Measurements from ENCODE around the gene DNAJC18. TPM values are rescaled to one million over a fixed set of nuclear protein-coding genes. Genes with fewer than 3 reads are reported as not detected.

The DNAJC18 gene
- total and polyA plus RNA-seq, 2 experiments from 2014 or later, result 13.4 to 18.9 TPM

DNA sequence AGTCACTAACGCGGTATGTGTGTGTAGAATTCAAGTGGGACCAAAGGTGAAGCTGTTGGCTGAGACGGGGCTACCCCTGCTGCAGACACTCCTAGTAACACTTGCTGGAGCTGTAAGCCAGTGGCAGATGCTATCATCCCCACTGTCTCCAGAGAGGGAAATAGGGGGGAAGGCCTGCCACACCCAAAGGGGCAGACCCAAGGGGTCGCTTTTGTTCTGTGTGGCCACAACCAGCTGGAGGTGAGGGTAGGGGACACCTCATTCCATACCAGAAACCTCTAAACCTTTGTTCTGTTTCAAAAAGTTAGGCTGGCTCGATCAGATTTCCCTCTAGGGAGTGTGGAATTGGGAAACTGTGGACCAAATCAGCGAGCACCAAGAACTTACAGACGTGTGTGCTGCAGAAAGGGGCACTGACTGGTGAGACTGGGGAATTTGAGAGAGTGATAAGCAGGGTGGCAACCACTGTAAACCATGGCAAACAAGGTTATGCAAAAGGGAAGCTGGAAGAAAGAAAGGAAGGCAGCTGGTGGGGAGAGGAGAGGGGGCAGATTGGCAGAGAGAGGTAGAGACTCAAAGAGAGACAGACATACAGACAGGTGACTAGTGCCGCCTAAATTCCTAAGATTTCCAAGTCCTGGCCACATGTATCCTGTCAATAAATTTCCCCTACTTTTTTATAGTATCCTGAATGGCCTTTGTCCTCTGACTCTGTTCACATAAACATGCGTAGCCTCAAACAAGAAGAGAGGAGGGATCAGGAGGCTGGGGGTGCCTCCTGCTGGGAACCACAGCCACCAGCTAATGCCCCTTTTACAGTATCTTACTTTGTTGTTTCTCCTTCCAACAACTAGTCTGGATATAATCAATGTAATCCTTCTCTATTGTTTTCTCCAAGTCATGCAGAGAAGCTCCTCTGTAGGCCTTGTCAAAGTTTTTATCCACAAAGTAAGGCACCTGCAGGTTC, 19.8 kb downstream of the DNAJC18 start:
- H4K20me1 ChIP-seq (replicated peaks; ENCODE audit: insufficient read depth), result no peaks in the 10 kb centered on the region
- no peaks in the 10 kb centered on the region for H3K79me2 ChIP-seq (replicated peaks; ENCODE audit: insufficient read depth)
- H2AFZ ChIP-seq, result no peak overlapping the region
- H3K27ac ChIP-seq (ENCODE audit: low read depth), result no peak overlapping the region
- H3F3A ChIP-seq (replicated peaks; ENCODE audit: low read depth), result peaks cover 3% of the 10 kb centered on the region; the same call in 1 of the 2 replicates
- peaks cover 2% of the 10 kb centered on the region for H3K27me3 Mint-ChIP-seq (ENCODE audit: insufficient read depth, low read depth, poor library complexity)
- no peaks in the 10 kb centered on the region for H3K27me3 ChIP-seq (ENCODE audit: insufficient read depth)
- ATAC-seq (peak; percentile 39), DNase-seq (ENCODE audit: low spot score) (no peak)
- no peaks in the 10 kb centered on the region for H3K9me3 Mint-ChIP-seq
- H3K36me3 ChIP-seq (ENCODE audit: insufficient read depth), result peaks cover 4% of the 10 kb centered on the region; the same call in 1 of the 2 replicates
- no peak overlapping the region for H3K4me3 ChIP-seq
- H3K4me1 Mint-ChIP-seq, result peaks cover 15% of the 10 kb centered on the region
- H3K27ac Mint-ChIP-seq, result no peak overlapping the region
- peaks cover 32% of the 10 kb centered on the region; the same call in 2 of the 3 replicates for H3K36me3 Mint-ChIP-seq (ENCODE audit: low read depth)
- H3K4me1 ChIP-seq (ENCODE audit: insufficient read depth), result no peaks in the 10 kb centered on the region
- no peak overlapping the region for H3K4me3 Mint-ChIP-seq
- H3K4me2 ChIP-seq, result no peak overlapping the region
- TF ChIP-seq, protein P1, sequence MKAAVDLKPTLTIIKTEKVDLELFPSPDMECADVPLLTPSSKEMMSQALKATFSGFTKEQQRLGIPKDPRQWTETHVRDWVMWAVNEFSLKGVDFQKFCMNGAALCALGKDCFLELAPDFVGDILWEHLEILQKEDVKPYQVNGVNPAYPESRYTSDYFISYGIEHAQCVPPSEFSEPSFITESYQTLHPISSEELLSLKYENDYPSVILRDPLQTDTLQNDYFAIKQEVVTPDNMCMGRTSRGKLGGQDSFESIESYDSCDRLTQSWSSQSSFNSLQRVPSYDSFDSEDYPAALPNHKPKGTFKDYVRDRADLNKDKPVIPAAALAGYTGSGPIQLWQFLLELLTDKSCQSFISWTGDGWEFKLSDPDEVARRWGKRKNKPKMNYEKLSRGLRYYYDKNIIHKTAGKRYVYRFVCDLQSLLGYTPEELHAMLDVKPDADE (IDR thresholded peaks at IDR 0.05), result no peak
- TF ChIP-seq JUNB (IDR thresholded peaks at IDR 0.05; ENCODE audit: unreplicated experiment) (no peak), CREB1 (CRISPR knock-in tag; IDR thresholded peaks at IDR 0.05; ENCODE audit: low read depth) (no peak), STAT1 (IDR thresholded peaks at IDR 0.05; ENCODE audit: unreplicated experiment) (no peak), ZNF331 (CRISPR knock-in tag; IDR thresholded peaks at IDR 0.05; ENCODE audit: low read depth) (no peak), EZH2 (IDR thresholded peaks at IDR 0.05; ENCODE audit: low read depth, unreplicated experiment) (no peak), NANOG (IDR thresholded peaks at IDR 0.05; ENCODE audit: borderline replicate concordance) (no peak), EZH2phosphoT487 (IDR thresholded peaks at IDR 0.05; ENCODE audit: unreplicated experiment) (no peak), ZNF114 (CRISPR knock-in tag; IDR thresholded peaks at IDR 0.05) (no peak), POLR2AphosphoS5 (IDR thresholded peaks at IDR 0.05; ENCODE audit: low read depth) (no peak)
- TF ChIP-seq, protein P2, sequence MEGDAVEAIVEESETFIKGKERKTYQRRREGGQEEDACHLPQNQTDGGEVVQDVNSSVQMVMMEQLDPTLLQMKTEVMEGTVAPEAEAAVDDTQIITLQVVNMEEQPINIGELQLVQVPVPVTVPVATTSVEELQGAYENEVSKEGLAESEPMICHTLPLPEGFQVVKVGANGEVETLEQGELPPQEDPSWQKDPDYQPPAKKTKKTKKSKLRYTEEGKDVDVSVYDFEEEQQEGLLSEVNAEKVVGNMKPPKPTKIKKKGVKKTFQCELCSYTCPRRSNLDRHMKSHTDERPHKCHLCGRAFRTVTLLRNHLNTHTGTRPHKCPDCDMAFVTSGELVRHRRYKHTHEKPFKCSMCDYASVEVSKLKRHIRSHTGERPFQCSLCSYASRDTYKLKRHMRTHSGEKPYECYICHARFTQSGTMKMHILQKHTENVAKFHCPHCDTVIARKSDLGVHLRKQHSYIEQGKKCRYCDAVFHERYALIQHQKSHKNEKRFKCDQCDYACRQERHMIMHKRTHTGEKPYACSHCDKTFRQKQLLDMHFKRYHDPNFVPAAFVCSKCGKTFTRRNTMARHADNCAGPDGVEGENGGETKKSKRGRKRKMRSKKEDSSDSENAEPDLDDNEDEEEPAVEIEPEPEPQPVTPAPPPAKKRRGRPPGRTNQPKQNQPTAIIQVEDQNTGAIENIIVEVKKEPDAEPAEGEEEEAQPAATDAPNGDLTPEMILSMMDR (conservative IDR thresholded peaks at IDR 0.05; ENCODE audit: low read depth in 2 of 2), result no peak; a peak in 1 of 4 replicates
- TF ChIP-seq, protein P3, sequence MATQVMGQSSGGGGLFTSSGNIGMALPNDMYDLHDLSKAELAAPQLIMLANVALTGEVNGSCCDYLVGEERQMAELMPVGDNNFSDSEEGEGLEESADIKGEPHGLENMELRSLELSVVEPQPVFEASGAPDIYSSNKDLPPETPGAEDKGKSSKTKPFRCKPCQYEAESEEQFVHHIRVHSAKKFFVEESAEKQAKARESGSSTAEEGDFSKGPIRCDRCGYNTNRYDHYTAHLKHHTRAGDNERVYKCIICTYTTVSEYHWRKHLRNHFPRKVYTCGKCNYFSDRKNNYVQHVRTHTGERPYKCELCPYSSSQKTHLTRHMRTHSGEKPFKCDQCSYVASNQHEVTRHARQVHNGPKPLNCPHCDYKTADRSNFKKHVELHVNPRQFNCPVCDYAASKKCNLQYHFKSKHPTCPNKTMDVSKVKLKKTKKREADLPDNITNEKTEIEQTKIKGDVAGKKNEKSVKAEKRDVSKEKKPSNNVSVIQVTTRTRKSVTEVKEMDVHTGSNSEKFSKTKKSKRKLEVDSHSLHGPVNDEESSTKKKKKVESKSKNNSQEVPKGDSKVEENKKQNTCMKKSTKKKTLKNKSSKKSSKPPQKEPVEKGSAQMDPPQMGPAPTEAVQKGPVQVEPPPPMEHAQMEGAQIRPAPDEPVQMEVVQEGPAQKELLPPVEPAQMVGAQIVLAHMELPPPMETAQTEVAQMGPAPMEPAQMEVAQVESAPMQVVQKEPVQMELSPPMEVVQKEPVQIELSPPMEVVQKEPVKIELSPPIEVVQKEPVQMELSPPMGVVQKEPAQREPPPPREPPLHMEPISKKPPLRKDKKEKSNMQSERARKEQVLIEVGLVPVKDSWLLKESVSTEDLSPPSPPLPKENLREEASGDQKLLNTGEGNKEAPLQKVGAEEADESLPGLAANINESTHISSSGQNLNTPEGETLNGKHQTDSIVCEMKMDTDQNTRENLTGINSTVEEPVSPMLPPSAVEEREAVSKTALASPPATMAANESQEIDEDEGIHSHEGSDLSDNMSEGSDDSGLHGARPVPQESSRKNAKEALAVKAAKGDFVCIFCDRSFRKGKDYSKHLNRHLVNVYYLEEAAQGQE (IDR thresholded peaks at IDR 0.05; ENCODE audit: unreplicated experiment), result no peak
- TF ChIP-seq, protein P4, sequence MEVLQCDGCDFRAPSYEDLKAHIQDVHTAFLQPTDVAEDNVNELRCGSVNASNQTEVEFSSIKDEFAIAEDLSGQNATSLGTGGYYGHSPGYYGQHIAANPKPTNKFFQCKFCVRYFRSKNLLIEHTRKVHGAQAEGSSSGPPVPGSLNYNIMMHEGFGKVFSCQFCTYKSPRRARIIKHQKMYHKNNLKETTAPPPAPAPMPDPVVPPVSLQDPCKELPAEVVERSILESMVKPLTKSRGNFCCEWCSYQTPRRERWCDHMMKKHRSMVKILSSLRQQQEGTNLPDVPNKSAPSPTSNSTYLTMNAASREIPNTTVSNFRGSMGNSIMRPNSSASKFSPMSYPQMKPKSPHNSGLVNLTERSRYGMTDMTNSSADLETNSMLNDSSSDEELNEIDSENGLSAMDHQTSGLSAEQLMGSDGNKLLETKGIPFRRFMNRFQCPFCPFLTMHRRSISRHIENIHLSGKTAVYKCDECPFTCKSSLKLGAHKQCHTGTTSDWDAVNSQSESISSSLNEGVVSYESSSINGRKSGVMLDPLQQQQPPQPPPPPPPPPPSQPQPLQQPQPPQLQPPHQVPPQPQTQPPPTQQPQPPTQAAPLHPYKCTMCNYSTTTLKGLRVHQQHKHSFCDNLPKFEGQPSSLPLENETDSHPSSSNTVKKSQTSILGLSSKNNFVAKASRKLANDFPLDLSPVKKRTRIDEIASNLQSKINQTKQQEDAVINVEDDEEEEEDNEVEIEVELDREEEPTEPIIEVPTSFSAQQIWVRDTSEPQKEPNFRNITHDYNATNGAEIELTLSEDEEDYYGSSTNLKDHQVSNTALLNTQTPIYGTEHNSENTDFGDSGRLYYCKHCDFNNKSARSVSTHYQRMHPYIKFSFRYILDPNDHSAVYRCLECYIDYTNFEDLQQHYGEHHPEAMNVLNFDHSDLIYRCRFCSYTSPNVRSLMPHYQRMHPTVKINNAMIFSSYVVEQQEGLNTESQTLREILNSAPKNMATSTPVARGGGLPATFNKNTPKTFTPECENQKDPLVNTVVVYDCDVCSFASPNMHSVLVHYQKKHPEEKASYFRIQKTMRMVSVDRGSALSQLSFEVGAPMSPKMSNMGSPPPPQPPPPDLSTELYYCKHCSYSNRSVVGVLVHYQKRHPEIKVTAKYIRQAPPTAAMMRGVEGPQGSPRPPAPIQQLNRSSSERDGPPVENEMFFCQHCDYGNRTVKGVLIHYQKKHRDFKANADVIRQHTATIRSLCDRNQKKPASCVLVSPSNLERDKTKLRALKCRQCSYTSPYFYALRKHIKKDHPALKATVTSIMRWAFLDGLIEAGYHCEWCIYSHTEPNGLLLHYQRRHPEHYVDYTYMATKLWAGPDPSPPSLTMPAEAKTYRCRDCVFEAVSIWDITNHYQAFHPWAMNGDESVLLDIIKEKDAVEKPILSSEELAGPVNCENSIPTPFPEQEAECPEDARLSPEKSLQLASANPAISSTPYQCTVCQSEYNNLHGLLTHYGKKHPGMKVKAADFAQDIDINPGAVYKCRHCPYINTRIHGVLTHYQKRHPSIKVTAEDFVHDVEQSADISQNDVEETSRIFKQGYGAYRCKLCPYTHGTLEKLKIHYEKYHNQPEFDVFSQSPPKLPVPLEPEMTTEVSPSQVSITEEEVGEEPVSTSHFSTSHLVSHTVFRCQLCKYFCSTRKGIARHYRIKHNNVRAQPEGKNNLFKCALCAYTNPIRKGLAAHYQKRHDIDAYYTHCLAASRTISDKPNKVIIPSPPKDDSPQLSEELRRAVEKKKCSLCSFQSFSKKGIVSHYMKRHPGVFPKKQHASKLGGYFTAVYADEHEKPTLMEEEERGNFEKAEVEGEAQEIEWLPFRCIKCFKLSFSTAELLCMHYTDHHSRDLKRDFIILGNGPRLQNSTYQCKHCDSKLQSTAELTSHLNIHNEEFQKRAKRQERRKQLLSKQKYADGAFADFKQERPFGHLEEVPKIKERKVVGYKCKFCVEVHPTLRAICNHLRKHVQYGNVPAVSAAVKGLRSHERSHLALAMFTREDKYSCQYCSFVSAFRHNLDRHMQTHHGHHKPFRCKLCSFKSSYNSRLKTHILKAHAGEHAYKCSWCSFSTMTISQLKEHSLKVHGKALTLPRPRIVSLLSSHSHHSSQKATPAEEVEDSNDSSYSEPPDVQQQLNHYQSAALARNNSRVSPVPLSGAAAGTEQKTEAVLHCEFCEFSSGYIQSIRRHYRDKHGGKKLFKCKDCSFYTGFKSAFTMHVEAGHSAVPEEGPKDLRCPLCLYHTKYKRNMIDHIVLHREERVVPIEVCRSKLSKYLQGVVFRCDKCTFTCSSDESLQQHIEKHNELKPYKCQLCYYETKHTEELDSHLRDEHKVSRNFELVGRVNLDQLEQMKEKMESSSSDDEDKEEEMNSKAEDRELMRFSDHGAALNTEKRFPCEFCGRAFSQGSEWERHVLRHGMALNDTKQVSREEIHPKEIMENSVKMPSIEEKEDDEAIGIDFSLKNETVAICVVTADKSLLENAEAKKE (CRISPR knock-in tag; IDR thresholded peaks at IDR 0.05), result no peak
- no peaks in the 10 kb centered on the region for H3K9me2 ChIP-seq (ENCODE audit: insufficient read depth)
